Endodermal cell (in vitro differentiated cells): Measurements from ENCODE around the gene GZMA. TPM values are rescaled to one million over a fixed set of nuclear protein-coding genes. Genes with fewer than 3 reads are reported as not detected.
"Not testable (repeated sequence)": the region's sequence is repeated elsewhere in the genome, so short reads cannot be mapped to it uniquely, and the experiment has no call there.

Experiments
- DNase-seq: peaks from one replicate; pipeline ENCODE4 v3.0.0-alpha.2; 2017
- H3K27ac ChIP-seq: 2 replicates; pipeline ENCODE4 v1.5.1; 2013; ENCODE audit warnings: mild to moderate bottlenecking, low read depth, low read length, moderate library complexity
- H3K27me3 ChIP-seq: 2 replicates; pipeline ENCODE4 v1.6.1; 2013; ENCODE audit warnings: mild to moderate bottlenecking, low read length, moderate library complexity; ENCODE audit not compliant: insufficient read depth, control insufficient read depth, poor library complexity, severe bottlenecking
- H3K36me3 ChIP-seq: 2 replicates; pipeline ENCODE4 v1.7.0; 2013; ENCODE audit warnings: mild to moderate bottlenecking, low read length, moderate library complexity; ENCODE audit not compliant: control insufficient read depth, insufficient read depth
- H3K4me1 ChIP-seq: one replicate; pipeline ENCODE4 v1.7.0; 2013; ENCODE audit warnings: low read length; ENCODE audit not compliant: control insufficient read depth, insufficient read depth
- H3K4me3 ChIP-seq: 2 replicates; pipeline ENCODE4 v1.5.1; 2013; ENCODE audit warnings: mild to moderate bottlenecking, low read length, moderate library complexity
- H3K9ac ChIP-seq: 2 replicates; pipeline ENCODE4 v1.6.1; 2013; ENCODE audit warnings: mild to moderate bottlenecking, low read length, moderate library complexity; ENCODE audit not compliant: poor library complexity, severe bottlenecking; ENCODE audit errors: extremely low read depth
- H3K9me3 ChIP-seq: 2 replicates; pipeline ENCODE4 v1.6.1; 2013; ENCODE audit warnings: mild to moderate bottlenecking, low read length, moderate library complexity; ENCODE audit not compliant: control insufficient read depth
- H3K27ac Mint-ChIP-seq: 2 replicates; pipeline ENCODE4 v1.8.0; 2020; ENCODE audit warnings: mixed read lengths
- H3K27me3 Mint-ChIP-seq: 2 replicates; pipeline ENCODE4 v1.8.0; 2021; ENCODE audit warnings: mild to moderate bottlenecking, mixed read lengths; ENCODE audit not compliant: insufficient read depth
- H3K36me3 Mint-ChIP-seq: 2 replicates; pipeline ENCODE4 v1.8.0; 2020; ENCODE audit warnings: low read depth, mixed read lengths
- H3K4me1 Mint-ChIP-seq: 2 replicates; pipeline ENCODE4 v1.8.0; 2020; ENCODE audit warnings: mixed read lengths
- H3K4me3 Mint-ChIP-seq: 2 replicates; pipeline ENCODE4 v1.8.0; 2020; ENCODE audit warnings: mild to moderate bottlenecking, moderate library complexity, mixed read lengths
- H3K9me3 Mint-ChIP-seq: 2 replicates; pipeline ENCODE4 v1.8.0; 2020; ENCODE audit warnings: mild to moderate bottlenecking, mixed read lengths
- CTCF ChIP-seq: fragments of 200-600 bp; sonication (generic); conservative IDR thresholded peaks from 2 replicates; pipeline ENCODE4 v1.5.0; 2021; ENCODE audit warnings: antibody characterized with exemption, mild to moderate bottlenecking
- whole genome bisulfite sequencing, 2 experiments: methylation state at CpG; one replicate each; pipeline versions ENCODE4 v1.1.5 to v1.1.7; 2013; ENCODE audit warnings: missing lambda C conversion rate in 2 of 2, mixed read lengths in 1 of 2; ENCODE audit not compliant: insufficient coverage in 1 of 2, insufficient read length in 1 of 2; 5-methylcytosine and 5-hydroxymethylcytosine counted together
- total RNA-seq, 2 donors: library from RNA; stranded (reverse); fragmentation: NEBNext Ultra II Directional in 1 of 2; extraction: Animal tissue kit (Norgen Biotek cat#: 25700) in 1 of 2; gene quantifications; 2 replicates in 1 of 2; 3 replicates in 1 of 2; pipeline ENCODE4 v1.2.1, GENCODE V29; 2021

Gene GZMA
- total RNA-seq, 2 donors from 2014 or later, result 0.31 TPM; not detected in 1

- no peaks in the 10 kb centered on the region for H3K4me1 ChIP-seq
- H3K9ac ChIP-seq, result no peak overlapping the region
- no peaks in the 10 kb centered on the region for H3K36me3 ChIP-seq
- Mint-ChIP-seq H3K36me3 (no peaks in the 10 kb centered on the region), H3K27ac (no peak overlapping the region), H3K27me3 (peaks cover 7% of the 10 kb centered on the region), H3K4me3 (no peak overlapping the region), H3K4me1 (peaks cover 17% of the 10 kb centered on the region), H3K9me3 (peaks cover 5% of the 10 kb centered on the region)
- TF ChIP-seq CTCF, result no peak
- WGBS, 2 experiments, result 84 to 89% methylated on average over 2 of the region's 2 CpGs
- H3K9me3 ChIP-seq, result no peaks in the 10 kb centered on the region
- peak overlapping the region; percentile 25 for H3K27ac ChIP-seq
- no peak overlapping the region for H3K4me3 ChIP-seq
- DNase-seq, result no peak
- no peaks in the 10 kb centered on the region for H3K27me3 ChIP-seq
Measured at GRCh38 chr5:55104036-55104772, 1.8 kb downstream of the GZMA start.

- no peaks in the 10 kb centered on the region for H3K27me3 ChIP-seq
- no peaks in the 10 kb centered on the region for H3K9me3 ChIP-seq
- H3K4me1 Mint-ChIP-seq, result peaks cover 20% of the 10 kb centered on the region
- no peaks in the 10 kb centered on the region for H3K4me1 ChIP-seq
- H3K9me3 Mint-ChIP-seq, result peaks cover 5% of the 10 kb centered on the region
- H3K27ac ChIP-seq, result no peak overlapping the region
- peaks cover 6% of the 10 kb centered on the region for H3K27me3 Mint-ChIP-seq
- no peaks in the 10 kb centered on the region for H3K36me3 ChIP-seq
- no peak overlapping the region for H3K9ac ChIP-seq
- H3K36me3 Mint-ChIP-seq, result no peaks in the 10 kb centered on the region
- 93 to 96% methylated on average over 3 to 5 of the region's 5 CpGs for WGBS, 2 experiments
- DNase-seq, result no peak
- TF ChIP-seq CTCF, result no peak
- no peak overlapping the region for H3K4me3 Mint-ChIP-seq
- H3K4me3 ChIP-seq, result no peak overlapping the region
- no peak overlapping the region for H3K27ac Mint-ChIP-seq
Measured at GRCh38 chr5:55104946-55105701, 2.7 kb downstream of the GZMA start.

- H3K4me1 Mint-ChIP-seq, result peaks cover 25% of the 10 kb centered on the region
- not testable (repeated sequence) for H3K9me3 ChIP-seq
Measured at GRCh38 chr5:55105976-55106375, 3.5 kb downstream of the GZMA start.

More at GRCh38 chr5:55105976-55106375, 3.5 kb downstream of the GZMA start:
- H3K36me3 Mint-ChIP-seq, H3K9ac ChIP-seq, H3K4me3 ChIP-seq, H3K27ac Mint-ChIP-seq, H3K27me3 Mint-ChIP-seq, H3K9me3 Mint-ChIP-seq, H3K4me3 Mint-ChIP-seq, H3K4me1 ChIP-seq, H3K27me3 ChIP-seq, H3K36me3 ChIP-seq, DNase-seq, H3K27ac ChIP-seq: not testable (repeated sequence)
